HepG2 (cell line): ENCODE data around the gene RNF25. TPM values are rescaled to one million over a fixed set of nuclear protein-coding genes. Genes with fewer than 3 reads are reported as not detected.

Experiments
- CEBPB ChIP-seq: IDR thresholded peaks from 2 replicates; pipeline ENCODE4 v1.6.1; 2011; ENCODE audit warnings: low read depth, low read length, improper control_type of control experiment, borderline replicate concordance
- DZIP1 ChIP-seq: sonication (generic); formaldehyde crosslinking; IDR thresholded peaks from 2 replicates; pipeline ENCODE4 v1.5.0; 2020; ENCODE audit warnings: mild to moderate bottlenecking, missing genetic modification reagents
- EEA1 ChIP-seq: sonication (generic); formaldehyde crosslinking; IDR thresholded peaks from 2 replicates; pipeline ENCODE4 v1.5.1; 2020; ENCODE audit warnings: mild to moderate bottlenecking, missing genetic modification reagents, borderline replicate concordance
- GABPB1 ChIP-seq: IDR thresholded peaks from 2 replicates; pipeline ENCODE4 v1.6.1; 2016; ENCODE audit warnings: mild to moderate bottlenecking, missing genetic modification reagents, moderate library complexity, missing compliant biosample characterization
- HMGA1 ChIP-seq: sonication (generic); formaldehyde crosslinking; conservative IDR thresholded peaks from 2 replicates; pipeline ENCODE4 v1.4.0; 2020; ENCODE audit warnings: missing genetic modification reagents
- JUN ChIP-seq: sonication (generic); formaldehyde crosslinking; IDR thresholded peaks from 2 replicates; pipeline ENCODE4 v1.4.0; 2020; ENCODE audit warnings: mild to moderate bottlenecking, missing genetic modification reagents
- KDM5A ChIP-seq: fragments of 200-600 bp; sonication (generic); IDR thresholded peaks from 2 replicates; pipeline ENCODE4 v1.7.0; 2018; ENCODE audit warnings: antibody characterized with exemption, mild to moderate bottlenecking, low read length, borderline replicate concordance
- KLF12 ChIP-seq: sonication (generic); formaldehyde crosslinking; IDR thresholded peaks from 2 replicates; pipeline ENCODE4 v1.4.0; 2020; ENCODE audit warnings: missing genetic modification reagents, borderline replicate concordance
- NONO ChIP-seq, 2 experiments: fragments of 450-650 bp in 1 of 2; sonication (generic) in 1 of 2; formaldehyde crosslinking in 1 of 2; IDR thresholded peaks in 1 of 2; conservative IDR thresholded peaks in 1 of 2; 2 replicates each; pipeline versions ENCODE4 v1.6.1 to v1.8.0; 2017 to 2022; ENCODE audit warnings: mild to moderate bottlenecking in 1 of 2, missing genetic modification reagents in 1 of 2, moderate library complexity in 1 of 2
- PTBP1 ChIP-seq: fragments of 200-400 bp; formaldehyde crosslinking; IDR thresholded peaks from 2 replicates; pipeline ENCODE4 v1.6.1; 2018; ENCODE audit warnings: low read length, low read depth; ENCODE audit not compliant: poor library complexity, severe bottlenecking
- THAP8 ChIP-seq: sonication (generic); formaldehyde crosslinking; IDR thresholded peaks from 2 replicates; pipeline ENCODE4 v1.5.1; 2020; ENCODE audit warnings: missing genetic modification reagents, mild to moderate bottlenecking, borderline replicate concordance
- ZFP62 ChIP-seq: sonication (generic); formaldehyde crosslinking; IDR thresholded peaks from 2 replicates; pipeline ENCODE4 v1.4.0; 2020; ENCODE audit warnings: missing genetic modification reagents
- ZMYM4 ChIP-seq: sonication (generic); formaldehyde crosslinking; IDR thresholded peaks from 2 replicates; pipeline ENCODE4 v1.8.1; 2023; ENCODE audit warnings: mild to moderate bottlenecking, missing genetic modification reagents
- ZNF235 ChIP-seq: sonication (generic); formaldehyde crosslinking; IDR thresholded peaks from 2 replicates; pipeline ENCODE4 v1.8.1; 2023; ENCODE audit warnings: mild to moderate bottlenecking, missing genetic modification reagents, borderline replicate concordance
- ZNF510 ChIP-seq: sonication (generic); formaldehyde crosslinking; IDR thresholded peaks from 2 replicates; pipeline ENCODE4 v1.4.0; 2020; ENCODE audit warnings: low read depth, mild to moderate bottlenecking, missing genetic modification reagents
- ZNF609 ChIP-seq: sonication (generic); formaldehyde crosslinking; IDR thresholded peaks from 2 replicates; pipeline ENCODE4 v1.4.0; 2020; ENCODE audit warnings: mild to moderate bottlenecking, missing genetic modification reagents, borderline replicate concordance
- ZNF616 ChIP-seq: sonication (generic); formaldehyde crosslinking; IDR thresholded peaks from 2 replicates; pipeline ENCODE4 v1.5.0; 2020; ENCODE audit warnings: low read depth, mild to moderate bottlenecking, missing genetic modification reagents
- ZNF773 ChIP-seq: sonication (generic); formaldehyde crosslinking; IDR thresholded peaks from 2 replicates; pipeline ENCODE4 v1.4.0; 2020; ENCODE audit warnings: missing genetic modification reagents, borderline replicate concordance
- polyA plus RNA-seq, 8 experiments: library from polyadenylated mRNA; depleted of rRNA in 3 of 8; stranded (reverse) in 7 of 8; unstranded in 1 of 8; fragments of >200 nt; fragmentation: Illumina TruSeq in 4 of 8; extraction: Trizol in 4 of 8; gene quantifications; 2 replicates each; pipeline versions ENCODE4 v1.2.1 to v1.2.3, GENCODE V29; 2011 to 2016; ENCODE audit warnings: low read depth in 4 of 8, missing spikeins in 1 of 8, mixed read lengths in 1 of 8; ENCODE audit not compliant: insufficient read depth in 1 of 8
- total RNA-seq, 5 experiments: library from RNA; depleted of rRNA; stranded (reverse); fragments of >200 nt; fragmentation: Illumina TruSeq; extraction: Trizol; gene quantifications; 2 replicates each; pipeline ENCODE4 v1.2.3, GENCODE V29; 2016; ENCODE audit warnings: low read depth in 1 of 5

Gene RNF25
- total and polyA plus RNA-seq, 2 of the 13 experiments (the other 11 are each of a cell fraction or from before 2014, with no cell fraction given): 37.0 to 87.6 TPM

GRCh38 chr2:218659988-218660358, 11.8 kb downstream of the RNF25 start (continued):
- TF ChIP-seq THAP8 (CRISPR knock-in tag) (no peak), CEBPB (no peak), PTBP1 (no peak), ZNF235 (CRISPR knock-in tag) (0 out of 2 replicates have a peak, but pooled peaks have one; percentile 12), KLF12 (no peak), EEA1 (0 out of 2 replicates have a peak, but pooled peaks have one; percentile 50), ZNF773 (CRISPR knock-in tag) (no peak), ZNF609 (no peak), KDM5A (0 out of 2 replicates have a peak, but pooled peaks have one; percentile 34), ZMYM4 (CRISPR knock-in tag) (no peak), ZNF616 (CRISPR knock-in tag) (no peak), ZFP62 (CRISPR knock-in tag) (no peak), HMGA1 (CRISPR knock-in tag) (no peak), ZNF510 (CRISPR knock-in tag) (0 out of 2 replicates have a peak, but pooled peaks have one; percentile 4), DZIP1 (CRISPR knock-in tag) (no peak), NONO (IDR thresholded peaks at IDR 0.05) (no peak), NONO (CRISPR knock-in tag; conservative IDR thresholded peaks at IDR 0.05) (no peak), JUN (CRISPR knock-in tag) (no peak), GABPB1 (CRISPR knock-in tag) (no peak)
